ENCODE measurements around the gene EIF2AK2. TPM values are rescaled to one million over a fixed set of nuclear protein-coding genes. Genes with fewer than 3 reads are reported as not detected.
A peak's percentile ranks its signal among the peaks of the same experiment; 100 is the strongest.

The EIF2AK2 gene
- total and polyA plus RNA-seq, 12 donors, result 2.4 to 31.1 (median 23.0) TPM

DNA sequence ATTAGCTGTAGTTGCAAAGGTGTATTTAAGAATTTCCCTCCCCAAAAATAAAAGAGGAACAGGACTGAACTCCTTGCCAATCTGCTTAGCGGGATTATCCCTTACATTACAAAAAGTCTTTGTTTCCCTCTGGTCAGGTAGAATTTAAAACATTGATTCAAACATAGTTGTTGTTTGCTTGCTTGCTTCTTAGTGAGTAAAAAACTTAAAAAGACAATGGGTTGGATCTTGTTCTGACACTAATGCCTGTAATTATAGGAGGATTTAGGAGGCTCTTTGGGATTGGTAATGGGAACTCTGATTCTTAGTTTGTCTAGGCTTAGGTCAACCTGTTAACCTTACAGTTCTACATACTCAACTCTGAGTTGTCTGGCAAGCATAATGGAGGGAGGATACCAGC lies 35.8 kb upstream of the EIF2AK2 start:
- no peak for TF ChIP-seq CTCF (IDR thresholded peaks at IDR 0.05)
- Histone ChIP-seq H3K36me3 (no peaks in the 10 kb centered on the region), H3K27ac (no peak overlapping the region), H3K4me1 (peaks cover 2 to 23% (median 6%) of the 10 kb centered on the region in 9 donors), H3K4me3 (no peak overlapping the region), H3K27me3 (no peaks in the 10 kb centered on the region), H3K9me3 (no peaks in the 10 kb centered on the region)
- intact Hi-C loops (cut with DNase I), result no loop called here
- no peak for DNase-seq
- no peak for ATAC-seq
- WGBS, 2 donors, result 92 to 95% methylated on average over 1 of the region's 1 CpG

GRCh38 chr2:37191747-37192146 lies 35.0 kb upstream of the EIF2AK2 start:
- no peak for ATAC-seq
- H3K4me3 ChIP-seq, result no peak overlapping the region

DNA sequence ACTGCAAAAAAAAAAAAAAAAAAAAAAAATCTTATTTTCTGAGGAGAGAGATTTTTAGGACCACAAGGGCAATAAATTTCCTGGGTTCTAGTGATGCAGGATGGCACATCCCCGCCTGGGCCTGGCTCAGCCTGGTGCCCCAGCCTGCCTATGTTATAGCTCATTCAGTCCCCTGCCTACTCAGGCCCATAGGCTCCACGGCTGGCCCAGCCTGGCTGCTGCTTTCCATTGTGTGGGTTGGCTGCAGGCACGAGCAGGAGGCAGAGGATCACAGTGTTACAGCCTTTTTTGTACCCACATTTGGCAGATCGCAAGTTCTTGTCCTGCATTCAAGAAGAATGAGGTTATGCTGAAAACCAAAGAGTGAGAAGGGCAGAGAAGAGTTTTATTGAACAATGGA lies 34.5 kb upstream of the EIF2AK2 start:
- Histone ChIP-seq H3K36me3 (no peaks in the 10 kb centered on the region), H3K27me3 (peaks cover 0 to 3% (median 0%) of the 10 kb centered on the region in 7 donors), H3K4me3 (no peak overlapping the region), H3K9me3 (no peaks in the 10 kb centered on the region), H3K4me1 (peaks cover 0 to 16% (median 0%) of the 10 kb centered on the region in 9 donors), H3K27ac (peak overlapping the region in 1 of 10 donors; percentile 22)
- WGBS, 2 donors, result 84 to 85% methylated on average over 4 of the region's 4 CpGs
- DNase-seq, result no peak
- intact Hi-C loops (cut with DNase I), result no loop called here
- ATAC-seq, result no peak
- TF ChIP-seq CTCF (IDR thresholded peaks at IDR 0.05), result no peak

More at GRCh38 chr2:37191747-37192146, 35.0 kb upstream of the EIF2AK2 start:
- no peak for TF ChIP-seq CTCF (IDR thresholded peaks at IDR 0.05)
- intact Hi-C loops (cut with DNase I), result no loop called here
- Histone ChIP-seq H3K36me3 (no peaks in the 10 kb centered on the region), H3K27ac (no peak overlapping the region), H3K4me1 (peaks cover 0 to 16% (median 0%) of the 10 kb centered on the region in 9 donors), H3K9me3 (no peaks in the 10 kb centered on the region), H3K27me3 (peaks cover 0 to 3% (median 0%) of the 10 kb centered on the region in 7 donors)
- WGBS, 2 donors, result 77 to 78% methylated on average over 6 of the region's 6 CpGs
- DNase-seq, result no peak

GRCh38 chr2:37190290-37190689 lies 33.5 kb upstream of the EIF2AK2 start:
- DNase-seq (no peak), ATAC-seq (no peak)
- Histone ChIP-seq H3K4me1 (peaks cover 0 to 13% (median 0%) of the 10 kb centered on the region in 9 donors), H3K36me3 (no peaks in the 10 kb centered on the region), H3K9me3 (no peaks in the 10 kb centered on the region), H3K4me3 (no peak overlapping the region), H3K27ac (peak overlapping the region in 1 of 10 donors; percentile 47), H3K27me3 (peaks cover 0 to 3% (median 0%) of the 10 kb centered on the region in 7 donors)
- TF ChIP-seq CTCF (IDR thresholded peaks at IDR 0.05), result no peak
- 83 to 88% methylated on average over 4 of the region's 4 CpGs for WGBS, 2 donors
- intact Hi-C loops (cut with DNase I), result no loop called here
